Mesodermal cell (in vitro differentiated cells): ENCODE measurements around the gene ZXDC.

Experiments
- H3K27ac ChIP-seq: 2 replicates; pipeline ENCODE4 v1.7.0; 2013; ENCODE audit warnings: mild to moderate bottlenecking, low read depth, low read length, moderate library complexity; ENCODE audit not compliant: severe bottlenecking
- H3K36me3 ChIP-seq: 2 replicates; pipeline ENCODE4 v1.7.1; 2013; ENCODE audit warnings: mild to moderate bottlenecking, low read length, moderate library complexity; ENCODE audit not compliant: control insufficient read depth, insufficient read depth
- H3K4me1 ChIP-seq: one replicate; pipeline ENCODE4 v1.7.1; 2013; ENCODE audit warnings: mild to moderate bottlenecking, low read length; ENCODE audit not compliant: insufficient read depth, control insufficient read depth, poor library complexity, severe bottlenecking
- H3K4me3 ChIP-seq: 2 replicates; pipeline ENCODE4 v1.7.0; 2013; ENCODE audit warnings: low read length, control low read depth, mild to moderate bottlenecking; ENCODE audit not compliant: insufficient read depth, poor library complexity, severe bottlenecking; ENCODE audit errors: extremely low read depth
- H3K9me3 ChIP-seq: 2 replicates; pipeline ENCODE4 v1.7.1; 2013; ENCODE audit warnings: mild to moderate bottlenecking, low read length, moderate library complexity; ENCODE audit not compliant: control insufficient read depth
- WGBS, 2 experiments: methylation state at CpG; one replicate each; pipeline ENCODE4 v1.1.5; 2013; ENCODE audit warnings: missing lambda C conversion rate in 2 of 2; ENCODE audit not compliant: insufficient coverage in 2 of 2; 5-methylcytosine and 5-hydroxymethylcytosine counted together

Gene ZXDC

DNA sequence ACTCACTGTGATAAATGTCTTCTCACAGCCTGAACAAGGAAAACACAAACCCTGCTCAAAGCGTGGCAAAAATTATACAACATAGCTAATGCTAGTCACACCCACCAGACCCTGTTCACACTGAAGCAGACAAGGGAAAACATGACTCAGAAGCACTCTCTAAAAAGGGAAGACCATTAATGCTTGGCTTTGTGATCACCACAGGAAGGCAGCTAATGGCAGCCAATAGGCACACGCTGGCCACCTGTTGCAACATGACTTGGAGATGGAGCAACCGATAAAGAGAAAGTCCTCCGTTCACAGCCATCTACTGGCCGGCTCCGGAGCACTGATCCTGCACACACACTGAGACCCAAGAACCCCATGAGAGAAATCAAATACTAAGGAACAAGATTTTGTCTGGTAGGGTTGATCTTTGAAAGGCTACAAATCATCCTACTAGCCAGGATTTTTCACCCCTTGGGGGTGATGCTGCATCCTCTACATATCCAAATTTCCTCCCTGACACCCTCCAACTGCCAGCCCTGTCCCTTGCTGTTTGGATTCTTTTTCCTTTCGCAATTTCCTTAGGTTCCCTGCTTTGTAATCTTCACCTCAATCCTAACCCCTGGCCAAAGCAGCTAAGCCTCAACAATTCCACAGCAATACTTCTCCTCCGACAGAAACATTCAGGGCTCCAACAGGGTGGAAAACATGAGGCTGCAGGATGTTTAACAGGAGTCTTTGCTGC, 3.2 kb downstream of the ZXDC start:
- peak overlapping the region; percentile 11 for H3K27ac ChIP-seq
- no peak overlapping the region for H3K4me3 ChIP-seq
- H3K4me1 ChIP-seq = peaks cover 18% of the 10 kb centered on the region
- no peaks in the 10 kb centered on the region for H3K9me3 ChIP-seq
- peaks cover 41% of the 10 kb centered on the region for H3K36me3 ChIP-seq
- WGBS, 2 experiments = 75 to 87% methylated on average over 5 to 6 of the region's 8 CpGs

DNA sequence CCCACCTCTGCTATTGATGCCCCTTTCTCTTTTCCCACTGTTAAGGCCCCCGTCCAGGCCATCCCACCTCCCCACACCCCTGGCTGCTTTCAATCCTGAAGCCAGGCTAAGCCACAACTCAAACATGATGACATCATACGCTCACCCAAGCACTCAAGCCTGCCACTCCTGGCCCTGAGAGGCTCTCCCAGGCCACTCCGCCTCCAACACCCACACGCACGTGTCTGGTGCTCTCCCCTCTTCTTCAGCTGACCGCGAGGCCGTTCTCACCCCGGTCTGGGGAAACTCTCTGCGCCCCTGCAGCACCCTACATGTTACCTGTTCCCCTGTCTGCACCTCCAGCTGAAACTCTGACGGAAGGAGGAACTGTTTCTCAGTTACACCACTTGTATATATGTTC, 6.2 kb downstream of the ZXDC start:
- H3K4me1 ChIP-seq = peaks cover 18% of the 10 kb centered on the region
- H3K36me3 ChIP-seq = peaks cover 71% of the 10 kb centered on the region
- WGBS, 2 experiments = 85 to 96% methylated on average over 6 to 9 of the region's 11 CpGs
- no peak overlapping the region for H3K4me3 ChIP-seq
- H3K27ac ChIP-seq = no peak overlapping the region
- H3K9me3 ChIP-seq = no peaks in the 10 kb centered on the region

DNA sequence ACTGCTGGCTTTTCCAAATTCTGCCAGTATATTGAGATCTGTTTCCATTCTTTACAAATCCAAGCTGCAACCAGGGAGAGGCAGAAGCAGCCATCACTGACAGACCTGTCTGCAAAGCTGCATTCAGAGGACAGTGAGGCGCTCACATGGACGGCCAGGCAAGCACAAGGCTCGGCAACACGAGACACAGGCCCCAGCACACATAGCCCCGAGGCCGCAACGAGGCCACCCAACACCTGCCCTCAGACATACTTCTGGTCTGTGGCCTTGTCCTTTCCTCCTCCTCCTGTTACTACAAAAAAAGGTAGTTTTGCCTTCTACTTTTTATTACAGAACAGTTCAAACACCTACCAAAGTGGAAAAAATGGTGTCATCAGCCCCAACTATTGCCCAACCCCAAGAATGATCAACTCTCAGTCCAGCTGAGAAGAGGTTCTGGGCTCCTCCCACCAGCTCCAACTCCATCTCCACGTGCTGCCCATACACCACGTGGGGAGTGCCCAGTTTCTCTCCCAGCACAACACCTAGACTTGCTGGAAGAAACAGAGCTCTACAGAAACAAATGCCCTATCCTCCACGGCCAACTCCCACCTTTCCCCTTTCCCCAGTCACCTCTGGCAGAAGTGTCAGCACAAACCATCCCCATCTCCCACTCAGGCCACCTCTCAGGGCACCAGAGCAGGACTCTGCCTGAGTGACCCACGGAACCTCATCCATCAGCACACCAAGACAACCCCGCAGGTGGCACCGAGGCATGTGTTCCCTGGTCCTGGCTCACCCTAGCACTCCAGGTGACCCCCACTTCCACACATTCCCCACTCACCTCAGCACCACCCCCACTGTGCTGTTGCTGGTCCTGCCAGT, 7.4 kb downstream of the ZXDC start:
- Histone ChIP-seq H3K4me3 (no peak overlapping the region), H3K4me1 (peaks cover 14% of the 10 kb centered on the region), H3K36me3 (peaks cover 82% of the 10 kb centered on the region), H3K27ac (no peak overlapping the region), H3K9me3 (no peaks in the 10 kb centered on the region)
- 91% methylated on average over 11 to 13 of the region's 13 CpGs for WGBS, 2 experiments

DNA sequence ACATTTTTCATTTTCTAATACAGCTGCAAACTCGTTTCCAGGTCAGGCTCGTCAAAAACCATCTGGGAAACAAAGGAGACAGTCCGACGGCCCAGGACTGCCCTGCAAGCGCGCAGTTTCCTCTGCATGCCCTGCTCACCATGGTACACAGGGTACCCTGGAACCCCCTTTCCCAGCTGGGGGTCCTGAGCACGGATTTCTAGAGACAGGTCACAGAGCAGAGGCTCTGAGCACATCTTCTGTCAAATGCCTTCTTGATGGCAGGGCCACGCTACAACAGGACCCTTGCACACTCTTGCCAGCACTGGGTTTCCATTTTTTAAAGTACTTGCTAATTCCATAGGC, 8.1 kb downstream of the ZXDC start:
- no peak overlapping the region for H3K27ac ChIP-seq
- H3K4me3 ChIP-seq = no peak overlapping the region
- WGBS, 2 experiments = 79 to 87% methylated on average over 8 of the region's 8 CpGs
- no peaks in the 10 kb centered on the region for H3K9me3 ChIP-seq
- peaks cover 7% of the 10 kb centered on the region for H3K4me1 ChIP-seq
- H3K36me3 ChIP-seq = peaks cover 88% of the 10 kb centered on the region

DNA sequence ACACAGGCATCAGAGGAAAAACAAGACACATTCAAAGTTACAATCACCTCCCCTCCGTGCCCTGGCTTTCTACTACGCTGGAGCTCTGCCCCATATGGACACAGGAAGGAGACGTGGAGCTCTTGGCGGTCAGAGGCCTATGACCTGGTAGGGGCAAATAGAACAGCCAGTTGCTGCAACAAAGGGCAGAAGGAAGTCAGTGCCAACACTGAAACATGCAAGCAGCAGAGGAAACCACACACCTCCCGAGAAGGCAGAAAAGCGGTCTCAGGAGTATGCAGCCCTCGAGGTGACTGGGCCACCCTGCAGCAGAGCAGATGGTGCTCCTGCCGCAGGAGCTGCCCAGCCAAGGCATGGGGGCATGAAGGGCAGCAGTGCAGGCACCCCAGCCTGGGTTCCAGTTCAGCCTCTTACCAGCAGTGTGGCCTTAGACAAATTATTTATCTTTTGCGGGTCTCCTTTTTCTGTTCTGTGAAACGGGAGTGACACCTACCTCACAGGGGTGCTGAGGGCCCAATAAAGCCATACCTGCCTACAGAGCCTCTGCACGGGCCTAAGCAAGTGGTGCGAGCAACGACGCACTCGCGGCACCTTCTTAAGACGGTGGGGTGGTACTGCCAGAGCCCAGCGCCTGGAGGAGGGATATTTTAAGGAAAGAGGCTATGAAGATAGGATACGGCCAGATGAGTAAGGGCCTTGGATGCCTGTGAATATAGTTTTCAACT, 8.6 kb downstream of the ZXDC start:
- peaks cover 94% of the 10 kb centered on the region for H3K36me3 ChIP-seq
- no peak overlapping the region for H3K27ac ChIP-seq
- 89 to 94% methylated on average over 13 to 16 of the region's 19 CpGs for WGBS, 2 experiments
- H3K4me3 ChIP-seq = no peak overlapping the region
- no peaks in the 10 kb centered on the region for H3K9me3 ChIP-seq
- peaks cover 1% of the 10 kb centered on the region for H3K4me1 ChIP-seq

DNA sequence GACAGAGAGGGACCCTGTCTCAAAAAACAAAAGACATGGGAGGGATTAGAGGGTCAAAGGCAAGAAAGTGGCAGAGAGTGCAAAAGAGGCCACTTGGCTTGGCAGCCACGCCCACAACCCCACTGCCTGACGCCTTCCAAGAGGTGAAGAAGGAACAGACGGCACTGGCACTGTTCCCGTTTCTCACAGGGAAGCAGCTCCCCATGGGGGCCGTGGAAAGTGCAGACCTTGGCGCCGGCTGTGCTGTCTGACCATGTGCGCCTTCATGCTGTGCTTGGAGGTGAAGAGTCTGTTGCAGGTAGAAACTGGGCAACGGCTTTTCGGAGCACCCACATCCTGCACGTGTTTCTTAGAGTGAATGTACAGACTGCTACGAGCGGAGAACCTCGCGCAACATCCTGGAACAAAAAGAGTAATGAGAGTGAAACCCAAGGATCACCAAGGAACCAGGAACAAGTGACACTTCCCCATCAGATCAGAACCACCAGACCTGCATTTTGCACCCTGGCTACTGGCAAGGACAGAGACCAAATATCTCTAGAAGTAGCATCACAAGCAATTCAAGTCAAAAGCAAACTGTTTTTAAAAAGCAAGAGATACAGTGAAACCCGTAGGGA, 9.7 kb downstream of the ZXDC start:
- no peaks in the 10 kb centered on the region for H3K4me1 ChIP-seq
- H3K36me3 ChIP-seq = peaks cover 99% of the 10 kb centered on the region
- no peak overlapping the region for H3K4me3 ChIP-seq
- WGBS, 2 experiments = 94 to 96% methylated on average over 14 to 15 of the region's 16 CpGs
- no peak overlapping the region for H3K27ac ChIP-seq
- no peaks in the 10 kb centered on the region for H3K9me3 ChIP-seq

DNA sequence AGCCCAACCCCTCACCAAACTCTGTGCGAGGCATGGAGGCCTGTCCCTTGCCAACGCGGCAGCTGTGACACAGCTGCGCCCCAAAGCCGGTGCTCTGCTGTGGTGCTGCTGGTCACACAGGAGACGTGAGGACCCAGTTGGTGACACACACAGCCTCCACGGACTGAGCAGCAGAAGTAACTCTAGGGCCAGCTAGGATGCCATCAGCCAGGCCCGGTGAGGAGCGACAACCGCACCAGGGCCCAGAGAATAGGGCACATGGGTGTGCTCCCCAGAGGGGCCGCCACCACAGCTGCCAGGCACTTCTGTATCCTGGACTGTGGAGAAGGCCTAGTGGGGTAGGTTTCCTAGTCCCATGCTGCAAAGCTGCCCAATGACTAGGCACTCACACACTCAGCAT, 10.7 kb downstream of the ZXDC start:
- H3K27ac ChIP-seq = no peak overlapping the region
- no peaks in the 10 kb centered on the region for H3K9me3 ChIP-seq
- no peak overlapping the region for H3K4me3 ChIP-seq
- WGBS, 2 experiments = 98 to 99% methylated on average over 9 to 11 of the region's 11 CpGs
- H3K4me1 ChIP-seq = no peaks in the 10 kb centered on the region
- H3K36me3 ChIP-seq = peaks cover 97% of the 10 kb centered on the region

DNA sequence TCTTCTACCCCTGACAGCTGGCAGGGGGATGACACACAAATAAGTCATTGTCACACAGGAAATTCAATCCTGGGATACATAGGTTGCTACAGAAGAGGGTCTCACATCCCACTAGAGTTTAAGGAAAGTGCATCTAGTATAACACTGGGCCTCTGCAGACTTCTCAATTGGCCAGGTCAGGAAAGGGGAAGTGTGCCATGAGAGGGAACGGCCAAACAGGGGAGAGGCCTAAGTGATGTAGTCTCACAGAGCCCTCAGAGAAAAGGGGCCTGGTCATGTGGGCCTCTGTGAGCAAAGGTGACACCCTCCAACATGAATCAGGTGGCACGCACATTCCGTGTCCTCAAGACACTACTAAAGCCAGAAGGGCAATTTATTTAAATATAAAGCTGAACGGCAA, 11.2 kb downstream of the ZXDC start:
- Histone ChIP-seq H3K4me3 (no peak overlapping the region), H3K4me1 (no peaks in the 10 kb centered on the region), H3K27ac (no peak overlapping the region), H3K9me3 (no peaks in the 10 kb centered on the region), H3K36me3 (peaks cover 97% of the 10 kb centered on the region)
- 75 to 95% methylated on average over 2 to 3 of the region's 4 CpGs for WGBS, 2 experiments

DNA sequence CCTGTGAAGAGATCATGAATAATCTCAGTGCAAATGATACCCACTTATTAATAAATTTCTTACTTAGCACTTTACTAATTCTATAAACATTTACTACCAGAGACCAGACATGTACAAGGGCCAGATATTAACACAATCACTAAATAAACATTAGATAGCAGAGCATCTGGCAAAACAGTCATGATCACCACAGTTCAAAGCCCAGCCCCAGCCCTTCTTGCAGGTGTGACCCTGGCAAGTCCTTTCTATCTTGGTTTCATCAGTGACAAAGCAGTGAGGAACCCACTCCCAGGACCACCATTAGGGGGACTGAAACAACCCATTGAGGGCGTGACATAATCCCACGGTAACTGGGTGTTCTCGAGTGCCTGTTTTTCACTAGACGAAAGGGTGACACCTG, 11.6 kb downstream of the ZXDC start:
- no peaks in the 10 kb centered on the region for H3K4me1 ChIP-seq
- no peak overlapping the region for H3K27ac ChIP-seq
- H3K36me3 ChIP-seq = peaks cover 97% of the 10 kb centered on the region
- no peaks in the 10 kb centered on the region for H3K9me3 ChIP-seq
- 97 to 100% methylated on average over 2 to 4 of the region's 4 CpGs for WGBS, 2 experiments
- no peak overlapping the region for H3K4me3 ChIP-seq

DNA sequence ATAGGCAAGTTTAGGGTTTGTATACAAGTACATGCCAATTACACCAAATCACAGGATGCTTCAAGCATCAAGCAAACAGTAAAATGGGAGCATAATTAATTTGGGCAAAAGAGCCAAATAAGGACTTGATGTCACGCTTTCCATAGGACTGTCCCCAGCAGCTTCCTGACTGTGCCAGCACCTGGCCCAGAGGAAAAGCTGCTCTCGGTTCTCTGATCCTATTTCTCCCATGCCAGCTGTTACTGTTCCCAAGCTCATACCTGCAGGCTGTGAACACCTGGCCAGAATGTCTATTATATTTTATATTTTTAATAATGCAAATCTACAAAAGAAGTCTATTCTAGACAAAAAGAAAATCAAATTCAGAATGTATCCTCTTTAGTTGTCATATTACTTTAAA, 12.2 kb downstream of the ZXDC start:
- Histone ChIP-seq H3K9me3 (no peaks in the 10 kb centered on the region), H3K36me3 (peaks cover 97% of the 10 kb centered on the region), H3K27ac (no peak overlapping the region), H3K4me3 (no peak overlapping the region), H3K4me1 (no peaks in the 10 kb centered on the region)
- WGBS, 2 experiments = 90 to 100% methylated on average over 1 of the region's 2 CpGs
